Hepatocyte (in vitro differentiated cells): ENCODE results near the gene GIPC2. TPM values are rescaled to one million over a fixed set of nuclear protein-coding genes. Genes with fewer than 3 reads are reported as not detected.
"Not testable (repeated sequence)": the region's sequence is repeated elsewhere in the genome, so short reads cannot be mapped to it uniquely, and the experiment has no call there.

ENCODE experiments used
- DNase-seq: peaks from one replicate; pipeline ENCODE4 v3.0.0-alpha.2; 2016; ENCODE audit warnings: low spot score
- H2AFZ ChIP-seq: fragments of 200-600 bp; sonication (generic); 2 replicates; pipeline ENCODE4 v1.6.0; 2016; ENCODE audit warnings: antibody characterized with exemption, mild to moderate bottlenecking
- H3K27ac ChIP-seq: fragments of 200-600 bp; sonication (generic); 2 replicates; pipeline ENCODE4 v1.5.1; 2016; ENCODE audit warnings: mild to moderate bottlenecking
- H3K27me3 ChIP-seq: fragments of 200-600 bp; sonication (generic); 2 replicates; pipeline ENCODE4 v1.6.1; 2016
- H3K36me3 ChIP-seq: fragments of 200-600 bp; sonication (generic); replicated peaks from 2 replicates; pipeline ENCODE4 v1.5.1; 2016; ENCODE audit warnings: low read depth; ENCODE audit not compliant: insufficient read depth
- H3K4me1 ChIP-seq: fragments of 200-600 bp; sonication (generic); 2 replicates; pipeline ENCODE4 v1.5.1; 2016; ENCODE audit warnings: mild to moderate bottlenecking, moderate library complexity; ENCODE audit not compliant: insufficient read depth
- H3K4me2 ChIP-seq: fragments of 200-600 bp; sonication (generic); 2 replicates; pipeline ENCODE4 v1.6.0; 2016
- H3K4me3 ChIP-seq: fragments of 200-600 bp; sonication (generic); 2 replicates; pipeline ENCODE4 v1.5.1; 2016; ENCODE audit warnings: mild to moderate bottlenecking
- H3K79me2 ChIP-seq: fragments of 200-600 bp; sonication (generic); 2 replicates; pipeline ENCODE4 v1.6.0; 2017; ENCODE audit warnings: mild to moderate bottlenecking
- H3K9me2 ChIP-seq: fragments of 200-600 bp; sonication (generic); replicated peaks from 2 replicates; pipeline ENCODE4 v1.6.0; 2017; ENCODE audit warnings: mild to moderate bottlenecking; ENCODE audit not compliant: insufficient read depth
- H3K9me3 ChIP-seq: fragments of 200-600 bp; sonication (generic); 2 replicates; pipeline ENCODE4 v1.5.1; 2016; ENCODE audit warnings: low read depth, mild to moderate bottlenecking
- H4K20me1 ChIP-seq: fragments of 200-600 bp; sonication (generic); 2 replicates; pipeline ENCODE4 v1.6.0; 2016; ENCODE audit warnings: mild to moderate bottlenecking; ENCODE audit not compliant: insufficient read depth, poor library complexity, severe bottlenecking
- CTCF ChIP-seq: fragments of 200-600 bp; sonication (generic); IDR thresholded peaks from 2 replicates; pipeline ENCODE4 v1.5.1; 2016; ENCODE audit warnings: antibody characterized with exemption, mild to moderate bottlenecking; ENCODE audit not compliant: poor library complexity
- EZH2 ChIP-seq: fragments of 200-600 bp; sonication (generic); IDR thresholded peaks from 2 replicates; pipeline ENCODE4 v1.6.1; 2016; ENCODE audit warnings: antibody characterized with exemption, mild to moderate bottlenecking, borderline replicate concordance
- EZH2phosphoT487 ChIP-seq: fragments of 200-600 bp; sonication (generic); IDR thresholded peaks from one replicate; pipeline ENCODE4 v1.6.1; 2018; ENCODE audit warnings: antibody characterized with exemption, mild to moderate bottlenecking, low read depth, moderate library complexity; ENCODE audit not compliant: unreplicated experiment, severe bottlenecking
- WGBS: methylation state at CpG from one replicate; pipeline ENCODE4 v1.1.6; 2016; ENCODE audit warnings: low lambda C conversion rate; ENCODE audit errors: missing lambda C conversion rate; 5-methylcytosine and 5-hydroxymethylcytosine counted together
- polyA plus RNA-seq: library from polyadenylated mRNA; unstranded; fragments of >200 nt; fragmentation: Nextera tagmentation; extraction: Ambion mirVana; gene quantifications from 2 replicates; pipeline ENCODE4 v1.2.1, GENCODE V29; 2016
- total RNA-seq: library from RNA; depleted of rRNA; stranded (reverse); fragments of >200 nt; gene quantifications from 2 replicates; pipeline ENCODE4 v1.2.3, GENCODE V29; 2014

GIPC2 gene
- total and polyA plus RNA-seq, 2 experiments from 2014 or later = 16.9 to 24.0 TPM

- Histone ChIP-seq H3K27ac (no peak overlapping the region), H3K27me3 (no peaks in the 10 kb centered on the region), H3K4me1 (no peaks in the 10 kb centered on the region), H2AFZ (no peak overlapping the region), H3K36me3 (no peaks in the 10 kb centered on the region), H3K9me2 (no peaks in the 10 kb centered on the region), H3K4me2 (no peak overlapping the region), H3K4me3 (no peak overlapping the region), H4K20me1 (no peaks in the 10 kb centered on the region), H3K79me2 (no peaks in the 10 kb centered on the region), H3K9me3 (no peaks in the 10 kb centered on the region)
- TF ChIP-seq EZH2phosphoT487 = no peak
- TF ChIP-seq CTCF = no peak
- whole genome bisulfite sequencing = 89% methylated on average over 2 of the region's 2 CpGs
- no peak for DNase-seq
These were observed 33.8 kb downstream of the GIPC2 start for GRCh38 chr1:78079580-78079979.

- no peaks in the 10 kb centered on the region for H3K9me2 ChIP-seq
- no peak for DNase-seq
- no peaks in the 10 kb centered on the region for H3K9me3 ChIP-seq
- no peak overlapping the region for H2AFZ ChIP-seq
- TF ChIP-seq EZH2 (no peak), EZH2phosphoT487 (no peak), CTCF (no peak)
- no peak overlapping the region for H3K4me3 ChIP-seq
- no peak overlapping the region for H3K27ac ChIP-seq
- no peak overlapping the region for H3K4me2 ChIP-seq
- no peaks in the 10 kb centered on the region for H3K4me1 ChIP-seq
- H4K20me1 ChIP-seq = no peaks in the 10 kb centered on the region
- 95% methylated on average over 2 of the region's 2 CpGs for WGBS
- H3K36me3 ChIP-seq = no peaks in the 10 kb centered on the region
- H3K27me3 ChIP-seq = no peaks in the 10 kb centered on the region
- no peaks in the 10 kb centered on the region for H3K79me2 ChIP-seq
These were observed 35.0 kb downstream of the GIPC2 start for GRCh38 chr1:78080767-78081166.

- Histone ChIP-seq H3K4me1 (no peaks in the 10 kb centered on the region), H2AFZ (no peak overlapping the region)
- whole genome bisulfite sequencing = 89% methylated on average over 5 of the region's 5 CpGs
These were observed 36.5 kb downstream of the GIPC2 start for GRCh38 chr1:78081980-78082860.

GRCh38 chr1:78084639-78085038 lies 38.9 kb downstream of the GIPC2 start:
- not testable (repeated sequence) for H4K20me1 ChIP-seq, H3K4me2 ChIP-seq, H3K9me3 ChIP-seq, H3K4me1 ChIP-seq, H3K36me3 ChIP-seq, H3K27ac ChIP-seq, H2AFZ ChIP-seq, H3K4me3 ChIP-seq, H3K79me2 ChIP-seq, H3K9me2 ChIP-seq, H3K27me3 ChIP-seq, DNase-seq

More at GRCh38 chr1:78081980-78082860, 36.5 kb downstream of the GIPC2 start:
- Histone ChIP-seq H3K27ac (no peak overlapping the region), H3K9me2 (no peaks in the 10 kb centered on the region), H3K79me2 (no peaks in the 10 kb centered on the region), H3K9me3 (no peaks in the 10 kb centered on the region), H3K4me2 (no peak overlapping the region), H4K20me1 (no peaks in the 10 kb centered on the region), H3K4me3 (no peak overlapping the region), H3K27me3 (no peaks in the 10 kb centered on the region), H3K36me3 (no peaks in the 10 kb centered on the region)
- TF ChIP-seq CTCF = no peak
- TF ChIP-seq EZH2phosphoT487 = no peak
- no peak for TF ChIP-seq EZH2
- peak; percentile 16 for DNase-seq
